Medulla oblongata (tissue), 1 donor: ENCODE data around the gene DDIT4.
"Not testable (repeated sequence)": the region's sequence is repeated elsewhere in the genome, so short reads cannot be mapped to it uniquely, and the experiment has no call there.

Experiments used
- DNase-seq: peaks from one replicate; pipeline ENCODE4 v3.0.0-alpha.2; 2015; ENCODE audit errors: extremely low spot score

Gene DDIT4

GRCh38 chr10:72295330-72295910, 21.7 kb downstream of the DDIT4 start:
- no peak for DNase-seq

- DNase-seq: not testable (repeated sequence)
Observed at GRCh38 chr10:72296829-72297280, 23.1 kb downstream of the DDIT4 start.

GRCh38 chr10:72297281-72297804, 23.6 kb downstream of the DDIT4 start:
- DNase-seq: peak; percentile 79

GRCh38 chr10:72297805-72298591, 24.3 kb downstream of the DDIT4 start:
- peak; percentile 99 for DNase-seq

- no peak for DNase-seq
Observed at GRCh38 chr10:72298592-72299519, 25.1 kb downstream of the DDIT4 start.

GRCh38 chr10:72303424-72304128, 29.9 kb downstream of the DDIT4 start:
- no peak for DNase-seq

- no peak for DNase-seq
Observed at GRCh38 chr10:72306215-72306760, 32.6 kb downstream of the DDIT4 start.

- DNase-seq: not testable (repeated sequence)
Observed at GRCh38 chr10:72307711-72308110, 34.0 kb downstream of the DDIT4 start.

GRCh38 chr10:72308320-72308987, 34.7 kb downstream of the DDIT4 start:
- DNase-seq: no peak

- DNase-seq: no peak
Observed at GRCh38 chr10:72309290-72310240, 35.8 kb downstream of the DDIT4 start.

GRCh38 chr10:72310241-72310633, 36.5 kb downstream of the DDIT4 start:
- DNase-seq: no peak

GRCh38 chr10:72310636-72311035, 36.9 kb downstream of the DDIT4 start:
- DNase-seq: no peak

- no peak for DNase-seq
Observed at GRCh38 chr10:72311667-72312066, 37.9 kb downstream of the DDIT4 start.

GRCh38 chr10:72312865-72313391, 39.2 kb downstream of the DDIT4 start:
- DNase-seq: no peak

GRCh38 chr10:72314263-72314662, 40.5 kb downstream of the DDIT4 start:
- no peak for DNase-seq

GRCh38 chr10:72315054-72315453, 41.3 kb downstream of the DDIT4 start:
- DNase-seq: no peak

- DNase-seq: no peak
Observed at GRCh38 chr10:72315611-72316385, 42.1 kb downstream of the DDIT4 start.

- no peak for DNase-seq
Observed at GRCh38 chr10:72316386-72316700, 42.6 kb downstream of the DDIT4 start.
